Suprapubic skin (tissue), 3 donors: ENCODE data around the gene SLC51B.

Source experiments
- EP300 ChIP-seq: sonication (generic); formaldehyde crosslinking; IDR thresholded peaks from one replicate; pipeline ENCODE4 v1.6.1; 2017; ENCODE audit warnings: antibody characterized with exemption
- POLR2A ChIP-seq, 2 donors: fragments of 450-650 bp; IDR thresholded peaks; one replicate each; pipeline ENCODE4 v1.6.1; 2017; ENCODE audit warnings: antibody characterized with exemption in 2 of 2, mild to moderate bottlenecking in 2 of 2, moderate library complexity in 2 of 2
- TF ChIP-seq, protein P1 (sequence below), 2 donors: fragments of 200-600 bp in 1 of 2; fragments of 450-650 bp in 1 of 2; sonication (generic) in 1 of 2; IDR thresholded peaks; one replicate each; pipeline ENCODE4 v1.5.1; 2016 to 2019; ENCODE audit warnings: antibody characterized with exemption in 2 of 2, mild to moderate bottlenecking in 1 of 2, moderate library complexity in 1 of 2

GRCh38 chr15:65072027-65072426 lies 26.8 kb downstream of the SLC51B start:
- TF ChIP-seq POLR2A (IDR thresholded peaks at IDR 0.05) (no peak), EP300 (no peak)
- TF ChIP-seq, protein P1, sequence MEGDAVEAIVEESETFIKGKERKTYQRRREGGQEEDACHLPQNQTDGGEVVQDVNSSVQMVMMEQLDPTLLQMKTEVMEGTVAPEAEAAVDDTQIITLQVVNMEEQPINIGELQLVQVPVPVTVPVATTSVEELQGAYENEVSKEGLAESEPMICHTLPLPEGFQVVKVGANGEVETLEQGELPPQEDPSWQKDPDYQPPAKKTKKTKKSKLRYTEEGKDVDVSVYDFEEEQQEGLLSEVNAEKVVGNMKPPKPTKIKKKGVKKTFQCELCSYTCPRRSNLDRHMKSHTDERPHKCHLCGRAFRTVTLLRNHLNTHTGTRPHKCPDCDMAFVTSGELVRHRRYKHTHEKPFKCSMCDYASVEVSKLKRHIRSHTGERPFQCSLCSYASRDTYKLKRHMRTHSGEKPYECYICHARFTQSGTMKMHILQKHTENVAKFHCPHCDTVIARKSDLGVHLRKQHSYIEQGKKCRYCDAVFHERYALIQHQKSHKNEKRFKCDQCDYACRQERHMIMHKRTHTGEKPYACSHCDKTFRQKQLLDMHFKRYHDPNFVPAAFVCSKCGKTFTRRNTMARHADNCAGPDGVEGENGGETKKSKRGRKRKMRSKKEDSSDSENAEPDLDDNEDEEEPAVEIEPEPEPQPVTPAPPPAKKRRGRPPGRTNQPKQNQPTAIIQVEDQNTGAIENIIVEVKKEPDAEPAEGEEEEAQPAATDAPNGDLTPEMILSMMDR (IDR thresholded peaks at IDR 0.05): no peak
